Neural cell (in vitro differentiated cells): ENCODE measurements around the gene HUNK.

ENCODE experiments used
- CTCF ChIP-seq: fragments of 450-650 bp; IDR thresholded peaks from 2 replicates; pipeline ENCODE4 v1.5.1; 2014; ENCODE audit warnings: antibody characterized with exemption, mild to moderate bottlenecking, moderate library complexity; ENCODE audit not compliant: poor library complexity, severe bottlenecking
- EZH2 ChIP-seq: fragments of 200-600, 300-800 bp; shearing (Covaris generic), sonication (generic); IDR thresholded peaks from 2 replicates; pipeline ENCODE4 v1.6.1; 2014; ENCODE audit warnings: antibody characterized with exemption, low read length, borderline replicate concordance, mild to moderate bottlenecking; ENCODE audit not compliant: insufficient read depth, poor library complexity, severe bottlenecking
- POLR2AphosphoS5 ChIP-seq: IDR thresholded peaks from 2 replicates; pipeline ENCODE4 v1.6.1; 2012

DNA sequence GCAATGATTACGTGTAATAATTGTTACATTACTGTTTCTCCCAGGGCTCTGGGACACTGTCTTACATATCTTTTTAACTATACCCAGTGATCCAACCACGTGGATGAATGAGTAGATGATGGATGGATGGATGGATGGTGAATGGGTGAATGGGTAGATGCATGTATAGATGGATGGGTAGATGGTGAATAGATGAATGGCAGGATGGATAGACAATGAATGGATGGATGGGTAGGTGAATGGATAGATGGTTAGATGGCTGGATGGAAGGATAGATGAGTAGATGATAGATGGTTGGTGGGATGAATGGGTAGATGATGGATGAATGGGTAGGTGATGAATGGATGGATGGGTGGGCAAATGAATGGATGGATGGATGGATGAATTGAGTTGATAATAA lies 135.9 kb downstream of the HUNK start:
- TF ChIP-seq CTCF (no peak), EZH2 (no peak), POLR2AphosphoS5 (no peak)
